GM18499 (cell line): ENCODE results near the gene PEPD.

Experiments used
- ATAC-seq: cut with Tn5 transposase; IDR thresholded peaks from one replicate; pipeline ENCODE4 v1.9.1; 2021; ENCODE audit warnings: moderate number of reproducible peaks; ENCODE audit not compliant: insufficient read depth, unreplicated experiment

Gene PEPD

DNA sequence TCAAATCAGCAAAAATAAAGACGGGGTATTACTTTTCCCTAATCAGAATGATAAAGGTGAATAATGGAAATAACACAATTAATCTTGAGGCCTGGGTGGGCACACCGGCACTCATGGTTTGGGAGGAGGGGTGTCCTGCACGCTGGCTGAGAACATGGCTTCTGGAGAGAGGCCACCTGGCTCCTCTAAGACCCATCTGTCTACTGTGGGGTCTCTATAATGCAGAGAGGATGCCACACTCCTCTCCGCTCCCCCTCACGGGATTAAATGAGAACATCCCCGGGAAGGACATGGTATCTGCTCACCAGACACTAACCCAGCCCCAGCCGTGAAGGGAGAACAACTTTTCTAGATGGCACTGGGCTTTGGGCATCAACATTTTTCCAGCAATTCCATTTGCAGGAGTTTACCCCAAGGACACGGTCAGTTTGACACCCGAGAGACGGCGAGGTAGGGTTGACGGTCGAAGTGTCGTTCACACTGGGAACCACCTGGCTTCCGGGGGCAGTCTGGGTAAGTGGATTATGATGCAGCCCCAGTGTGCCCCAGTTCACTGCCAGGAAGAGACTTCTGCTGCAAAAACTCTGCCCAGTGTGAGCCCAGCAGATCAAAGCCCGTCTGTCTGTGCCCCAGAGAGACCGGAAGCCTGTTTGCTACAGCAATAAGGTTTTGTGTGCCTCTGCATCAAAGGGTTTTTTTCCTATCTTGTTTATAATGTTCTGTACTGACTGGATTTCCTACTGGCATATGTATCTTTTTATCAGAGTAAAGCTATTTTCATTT, 91.5 kb downstream of the PEPD start:
- ATAC-seq, result no peak

- no peak for ATAC-seq
Measured at GRCh38 chr19:33428627-33429125, 92.9 kb downstream of the PEPD start.

- no peak for ATAC-seq
Measured at GRCh38 chr19:33427801-33428626, 93.6 kb downstream of the PEPD start.

GRCh38 chr19:33426621-33427361, 94.8 kb downstream of the PEPD start:
- no peak for ATAC-seq

- ATAC-seq, result no peak
Measured at GRCh38 chr19:33424181-33424580, 97.4 kb downstream of the PEPD start.

- ATAC-seq, result no peak
Measured at GRCh38 chr19:33422369-33423180, 99.0 kb downstream of the PEPD start.

DNA sequence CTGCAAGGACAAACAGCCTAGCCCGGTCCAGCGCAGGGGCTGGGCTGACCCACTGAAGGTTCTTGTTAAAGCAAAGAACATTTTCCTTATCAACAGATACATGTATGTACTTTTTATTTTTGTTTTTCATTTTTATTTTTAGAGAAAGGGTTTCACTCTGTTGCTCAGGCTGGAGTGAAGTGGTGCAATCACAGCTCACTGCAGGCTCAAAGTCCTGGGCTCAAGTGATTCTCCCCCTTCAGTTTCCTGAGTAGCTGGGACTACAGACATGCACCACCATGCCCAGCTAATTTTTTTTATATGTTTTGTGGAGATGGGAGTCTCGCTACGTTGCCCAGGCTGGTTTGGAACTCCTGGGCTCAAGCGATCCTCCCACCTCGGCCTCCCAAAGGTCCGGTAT, 100.2 kb downstream of the PEPD start:
- ATAC-seq, result no peak

GRCh38 chr19:33420821-33421220, 100.8 kb downstream of the PEPD start:
- no peak for ATAC-seq

- ATAC-seq, result no peak
Measured at GRCh38 chr19:33419788-33420130, 101.8 kb downstream of the PEPD start.

DNA sequence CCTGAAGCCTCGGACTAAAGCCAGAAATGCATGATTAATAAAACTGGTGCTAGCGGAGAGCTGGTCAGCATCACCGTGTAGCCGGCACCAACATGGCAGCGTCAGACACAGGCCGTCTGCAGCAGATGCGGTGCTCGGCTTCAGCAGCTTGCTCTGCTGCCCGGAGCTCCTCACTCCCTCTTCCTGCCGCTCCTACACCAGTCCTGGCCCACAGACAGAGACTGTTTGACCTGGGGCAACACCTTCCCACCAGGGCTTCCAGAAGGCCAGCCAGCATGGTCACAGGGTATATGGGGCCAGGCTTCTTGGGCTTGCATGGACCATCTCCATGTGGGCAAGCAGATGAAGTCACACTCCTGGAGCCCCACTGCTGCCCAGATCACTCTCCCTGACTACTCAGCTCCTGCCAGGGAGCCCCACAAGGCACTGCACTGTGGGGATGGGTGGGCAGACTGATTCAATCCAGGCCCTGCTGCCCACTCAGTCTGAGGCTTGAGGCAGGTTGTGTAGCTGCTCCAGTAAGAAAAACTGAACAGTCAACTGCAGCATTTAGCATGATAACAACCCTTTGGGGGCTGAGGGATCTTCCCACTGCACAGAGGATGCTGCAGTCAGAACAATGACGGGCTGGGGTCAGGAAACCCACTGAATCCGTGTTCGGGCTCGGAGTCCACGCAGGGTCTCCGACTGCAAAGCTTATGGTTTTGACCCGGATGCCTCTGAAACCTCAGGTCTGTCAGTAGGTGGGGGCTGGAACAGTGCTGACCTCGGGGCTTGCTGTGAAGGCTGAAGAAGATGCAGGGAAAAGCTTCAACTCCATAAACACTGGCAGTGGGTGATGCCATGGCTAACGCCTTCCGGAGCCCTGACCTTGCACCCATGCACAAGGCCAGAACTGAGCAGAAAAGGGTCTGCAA, 102.5 kb downstream of the PEPD start:
- ATAC-seq, result no peak

DNA sequence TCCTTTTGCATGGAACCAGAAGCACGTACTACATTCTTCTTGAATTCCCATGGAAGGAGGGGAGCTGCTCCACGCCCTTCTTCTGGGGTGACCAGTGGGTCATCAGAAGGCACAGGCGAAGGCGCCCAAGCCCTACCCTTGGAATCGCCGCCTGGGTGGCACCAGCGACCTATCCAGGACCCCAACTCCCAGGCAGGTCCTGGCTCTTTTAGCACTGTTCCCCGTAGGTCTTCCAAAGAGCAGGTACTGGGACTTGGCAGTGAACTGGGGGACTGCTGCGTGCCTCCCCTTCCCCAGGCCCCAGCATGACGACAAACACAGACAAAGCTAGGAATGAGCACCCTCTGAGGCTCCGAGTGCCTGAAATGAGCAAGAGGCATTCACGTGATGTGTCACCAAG, 103.1 kb downstream of the PEPD start:
- no peak for ATAC-seq

GRCh38 chr19:33417751-33418150, 103.8 kb downstream of the PEPD start:
- no peak for ATAC-seq

GRCh38 chr19:33416307-33417215, 105.0 kb downstream of the PEPD start:
- no peak for ATAC-seq

GRCh38 chr19:33414667-33415605, 106.7 kb downstream of the PEPD start:
- ATAC-seq, result no peak

GRCh38 chr19:33413868-33414666, 107.5 kb downstream of the PEPD start:
- ATAC-seq, result no peak

DNA sequence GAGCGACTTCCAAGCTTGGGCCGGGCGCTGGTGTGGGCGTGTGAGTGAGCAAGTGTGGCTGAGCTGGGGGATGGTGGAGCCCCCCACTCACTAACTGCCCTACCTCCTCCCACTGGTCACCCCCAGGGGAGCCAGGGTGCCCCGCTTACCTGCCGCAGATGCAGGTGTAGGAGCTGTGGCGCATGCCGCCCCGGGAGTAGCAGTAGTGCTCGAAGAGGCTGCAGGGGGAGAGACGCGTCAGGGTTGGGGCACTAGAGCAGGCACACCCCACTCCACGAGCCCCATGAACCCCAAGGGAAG, 108.2 kb downstream of the PEPD start:
- ATAC-seq, result no peak
